Measurements from ENCODE around the gene PRPF38A. TPM values are rescaled to one million over a fixed set of nuclear protein-coding genes. Genes with fewer than 3 reads are reported as not detected.
A peak's percentile ranks its signal among the peaks of the same experiment; 100 is the strongest.

The PRPF38A gene
- polyA plus RNA-seq, 2 of the 4 experiments (the other 2 are of a cell fraction) = 12.9 to 30.4 TPM

DNA sequence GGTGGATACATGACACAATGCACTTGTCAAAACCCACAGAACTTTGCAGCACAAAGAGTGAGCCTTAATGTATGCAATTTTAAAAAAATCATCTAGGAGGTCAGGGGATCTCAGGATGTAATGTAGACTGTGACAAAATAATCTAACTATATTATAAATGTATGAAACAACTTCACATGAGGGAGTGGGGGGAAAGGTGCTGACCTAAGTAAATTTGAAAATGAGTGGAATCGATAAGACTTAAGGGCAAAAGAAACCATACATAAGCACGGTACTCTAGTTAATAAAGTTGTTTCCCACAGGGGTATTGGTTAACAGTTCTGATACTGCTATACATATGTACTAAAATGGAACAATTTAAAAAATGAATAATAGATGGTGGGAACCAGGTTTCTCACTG lies 64.7 kb downstream of the PRPF38A start:
- no peak overlapping the region for H3K27ac ChIP-seq
- no peak for DNase-seq (ENCODE audit: low read depth in 1 of 2, low spot score in 1 of 2)
- ATAC-seq = no peak
- no peaks in the 10 kb centered on the region for H3K9me3 ChIP-seq
- FAIRE-seq = no peak
- H3K4me3 ChIP-seq = no peak overlapping the region
- ChIA-PET CTCF (interaction anchor here (0.8 kb wide), 1 partner anchor 15 kb away, joined by 4 read pairs; no protein-coding TSS in a partner anchor), POLR2A (no interaction called here)
- peak; percentile 28 for TF ChIP-seq MAFK (IDR thresholded peaks at IDR 0.05; ENCODE audit: partially characterized antibody)
- TF ChIP-seq HOXB13 (CRISPR knock-in tag; IDR thresholded peaks at IDR 0.05; ENCODE audit: low read depth) = no peak
- WGBS (ENCODE audit: missing lambda C conversion rate) = 98% methylated on average over 2 of the region's 2 CpGs
- H3K4me2 ChIP-seq = no peak overlapping the region
- H3K4me1 ChIP-seq = no peaks in the 10 kb centered on the region

Other genes starting within 250 kb of the PRPF38A start
- 9.8 and 14.0 TPM in 2 replicates for gene CC2D1B, start 38.4 kb upstream of the PRPF38A start, polyA plus RNA-seq (2011; rRNA removed)
- 15.6 to 18.4 TPM (median 18.2 TPM) in 3 replicates for gene CC2D1B, start 38.4 kb upstream of the PRPF38A start, polyA plus RNA-seq (2017; fragmentation: RNase III; extraction: RNeasy Plus Mini Kit Qiagen cat#74134 plus additional on column Dnase treatment)
- 17.7 and 19.1 TPM in 2 replicates for gene ORC1, start 179 bp upstream of the PRPF38A start, polyA plus RNA-seq (2011; rRNA removed)
- 17.7 to 18.9 TPM (median 18.2 TPM) in 3 replicates for gene ORC1, start 179 bp upstream of the PRPF38A start, polyA plus RNA-seq (2017; fragmentation: RNase III; extraction: RNeasy Plus Mini Kit Qiagen cat#74134 plus additional on column Dnase treatment)
- 32.2 and 34.1 TPM in 2 replicates for gene TUT4, start 148.5 kb downstream of the PRPF38A start, polyA plus RNA-seq (2011; rRNA removed)
- 25.3 to 28.0 TPM (median 26.2 TPM) in 3 replicates for gene TUT4, start 148.5 kb downstream of the PRPF38A start, polyA plus RNA-seq (2017; fragmentation: RNase III; extraction: RNeasy Plus Mini Kit Qiagen cat#74134 plus additional on column Dnase treatment)
- not detected in 2 replicates for gene GPX7, start 197.8 kb downstream of the PRPF38A start, polyA plus RNA-seq (2011; rRNA removed)
- not detected in 3 replicates for gene GPX7, start 197.8 kb downstream of the PRPF38A start, polyA plus RNA-seq (2017; fragmentation: RNase III; extraction: RNeasy Plus Mini Kit Qiagen cat#74134 plus additional on column Dnase treatment)
- 0.26 TPM in 1 of 2 replicates, not detected in the other for gene SHISAL2A, start 228.6 kb downstream of the PRPF38A start, polyA plus RNA-seq (2011; rRNA removed)
- not detected in 3 replicates for gene SHISAL2A, start 228.6 kb downstream of the PRPF38A start, polyA plus RNA-seq (2017; fragmentation: RNase III; extraction: RNeasy Plus Mini Kit Qiagen cat#74134 plus additional on column Dnase treatment)